Ascending aorta (tissue), 2 donors: Measurements from ENCODE around the gene KRT38. TPM values are rescaled to one million over a fixed set of nuclear protein-coding genes. Genes with fewer than 3 reads are reported as not detected.
"Not testable (repeated sequence)": the region's sequence is repeated elsewhere in the genome, so short reads cannot be mapped to it uniquely, and the experiment has no call there.

Experiments
- DNase-seq, 2 donors: peaks; one replicate each; pipeline ENCODE4 v3.0.0-alpha.2; 2019; ENCODE audit warnings: low spot score in 2 of 2
- H3K27ac ChIP-seq, 2 donors: fragments of 200-600 bp; sonication (generic); one replicate each; pipeline ENCODE4 v1.5.1; 2016 to 2017; ENCODE audit warnings: mild to moderate bottlenecking in 1 of 2
- H3K27me3 ChIP-seq: fragments of 200-600 bp; sonication (generic); one replicate; pipeline ENCODE4 v1.5.1; 2017
- H3K36me3 ChIP-seq, 2 donors: fragments of 200-600 bp; sonication (generic); one replicate each; pipeline ENCODE4 v1.5.1; 2016
- H3K4me1 ChIP-seq, 2 donors: fragments of 200-600 bp; sonication (generic); one replicate each; pipeline ENCODE4 v1.5.1; 2016 to 2017; ENCODE audit warnings: mild to moderate bottlenecking in 1 of 2
- H3K4me3 ChIP-seq, 2 donors: fragments of 200-600 bp; sonication (generic); one replicate each; pipeline ENCODE4 v1.5.1; 2016 to 2017; ENCODE audit warnings: mild to moderate bottlenecking in 1 of 2
- H3K9me3 ChIP-seq, 2 donors: fragments of 200-600 bp; sonication (generic); one replicate each; pipeline ENCODE4 v1.5.1; 2016
- intact Hi-C: fragments of 100-400 bp; cut with DNase I; formaldehyde crosslinking; loops from one replicate; pipeline ENCODE4 v1.15.1; 2023
- total RNA-seq: library from RNA; depleted of rRNA; stranded (reverse); fragments of >200 nt; gene quantifications from one replicate; pipeline ENCODE4 v1.1.0, GENCODE V29; 2016
- TF ChIP-seq, protein P1 (sequence below), 3 experiments: fragments of 200-600 bp in 2 of 3; fragments of 450-650 bp in 1 of 3; sonication (generic) in 2 of 3; IDR thresholded peaks; one replicate each; pipeline ENCODE4 v1.5.1; 2016 to 2019; ENCODE audit warnings: antibody characterized with exemption in 3 of 3, mild to moderate bottlenecking in 1 of 3, moderate library complexity in 1 of 3

Gene KRT38
- total RNA-seq, 1 donor from 2014 or later: not detected

- no peak for DNase-seq
- Histone ChIP-seq H3K4me1 (no peaks in the 10 kb centered on the region), H3K36me3 (no peaks in the 10 kb centered on the region), H3K4me3 (no peak overlapping the region), H3K9me3 (no peaks in the 10 kb centered on the region), H3K27me3 (no peaks in the 10 kb centered on the region), H3K27ac (no peak overlapping the region)
- TF ChIP-seq, protein P1, sequence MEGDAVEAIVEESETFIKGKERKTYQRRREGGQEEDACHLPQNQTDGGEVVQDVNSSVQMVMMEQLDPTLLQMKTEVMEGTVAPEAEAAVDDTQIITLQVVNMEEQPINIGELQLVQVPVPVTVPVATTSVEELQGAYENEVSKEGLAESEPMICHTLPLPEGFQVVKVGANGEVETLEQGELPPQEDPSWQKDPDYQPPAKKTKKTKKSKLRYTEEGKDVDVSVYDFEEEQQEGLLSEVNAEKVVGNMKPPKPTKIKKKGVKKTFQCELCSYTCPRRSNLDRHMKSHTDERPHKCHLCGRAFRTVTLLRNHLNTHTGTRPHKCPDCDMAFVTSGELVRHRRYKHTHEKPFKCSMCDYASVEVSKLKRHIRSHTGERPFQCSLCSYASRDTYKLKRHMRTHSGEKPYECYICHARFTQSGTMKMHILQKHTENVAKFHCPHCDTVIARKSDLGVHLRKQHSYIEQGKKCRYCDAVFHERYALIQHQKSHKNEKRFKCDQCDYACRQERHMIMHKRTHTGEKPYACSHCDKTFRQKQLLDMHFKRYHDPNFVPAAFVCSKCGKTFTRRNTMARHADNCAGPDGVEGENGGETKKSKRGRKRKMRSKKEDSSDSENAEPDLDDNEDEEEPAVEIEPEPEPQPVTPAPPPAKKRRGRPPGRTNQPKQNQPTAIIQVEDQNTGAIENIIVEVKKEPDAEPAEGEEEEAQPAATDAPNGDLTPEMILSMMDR (IDR thresholded peaks at IDR 0.05): no peak
- intact Hi-C loops: no loop called here
Measured at GRCh38 chr17:41429667-41430066, 11.1 kb downstream of the KRT38 start.

DNA sequence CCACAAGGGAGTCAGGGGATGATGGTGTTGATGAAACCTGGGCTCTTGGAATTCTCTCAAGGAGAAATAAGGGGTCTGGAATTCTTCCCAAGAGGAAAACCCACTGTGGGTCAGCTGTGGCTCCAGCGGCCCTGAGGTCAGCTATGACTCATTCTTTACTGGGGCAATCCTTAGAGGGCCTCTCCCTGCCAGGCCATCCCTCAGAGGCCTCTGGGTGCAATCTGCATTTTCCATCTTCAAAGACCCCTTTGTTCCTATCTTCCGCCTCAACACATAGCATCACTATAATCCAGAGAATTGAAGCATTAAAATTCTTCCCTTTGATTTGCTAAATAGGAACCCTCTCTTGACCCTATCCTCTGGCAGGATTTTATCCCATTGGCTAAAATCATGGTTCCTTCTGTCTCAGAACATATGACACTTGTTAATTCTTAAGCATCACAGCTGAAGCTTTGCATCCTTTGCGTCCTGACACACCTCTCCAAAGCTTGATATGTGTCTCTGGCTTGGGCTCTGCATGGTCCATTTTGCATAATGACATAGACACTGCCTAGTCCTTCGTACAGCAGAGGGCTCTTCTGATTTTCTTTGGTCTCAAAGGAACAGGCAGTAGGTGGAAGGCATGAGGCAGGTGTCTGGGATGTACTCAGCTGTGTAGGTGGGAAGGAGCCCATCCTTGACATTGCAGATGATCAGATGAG, 12.0 kb downstream of the KRT38 start:
- intact Hi-C loops: no loop called here
- no peak overlapping the region for H3K4me3 ChIP-seq
- no peaks in the 10 kb centered on the region for H3K36me3 ChIP-seq
- H3K9me3 ChIP-seq: no peaks in the 10 kb centered on the region
- no peaks in the 10 kb centered on the region for H3K27me3 ChIP-seq
- no peak for DNase-seq
- no peaks in the 10 kb centered on the region for H3K4me1 ChIP-seq
- H3K27ac ChIP-seq: no peak overlapping the region
- TF ChIP-seq, protein P1 (IDR thresholded peaks at IDR 0.05): no peak

DNA sequence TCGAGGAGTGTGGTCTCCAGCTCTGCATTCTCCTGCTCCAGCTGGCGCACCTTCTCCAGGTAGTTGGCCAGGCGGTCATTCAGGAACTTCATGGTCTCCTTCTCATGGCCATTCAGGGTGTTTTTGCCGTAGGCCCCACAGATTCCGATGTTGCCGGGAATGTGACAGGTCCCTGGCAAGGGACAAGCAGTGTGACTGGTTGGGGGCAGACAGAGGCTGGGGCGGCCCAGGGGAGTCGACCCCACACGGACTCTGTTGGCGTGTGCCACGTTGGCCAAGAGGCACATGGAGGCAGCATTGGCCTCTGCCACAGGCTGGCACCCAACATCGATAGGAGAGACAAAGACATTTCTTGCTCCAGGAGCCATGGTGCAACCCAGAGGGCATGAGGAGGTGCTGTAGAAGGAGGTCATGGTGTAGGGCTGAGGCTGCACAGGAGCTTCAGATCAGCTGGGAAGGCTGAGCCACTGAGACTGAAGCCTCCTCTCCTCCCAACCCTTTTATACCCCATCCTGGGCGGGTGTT, 16.6 kb downstream of the KRT38 start, which contains the start of gene KRT37:
Gene KRT37 (minus strand): TSS at position 475 of the 525 bp plus-strand sequence. CDS start 62 bp downstream, at position 413.
- H3K4me3 ChIP-seq: no peak within 1 kb of the TSS
- intact Hi-C loops: no loop called here
- TF ChIP-seq, protein P1 (IDR thresholded peaks at IDR 0.05): no peak
- H3K36me3 ChIP-seq: no peaks in the 10 kb centered on the region
- H3K27me3 ChIP-seq: no peaks in the 10 kb centered on the region
- no peak within 1 kb of the TSS for H3K27ac ChIP-seq
- DNase-seq: no peak
- H3K9me3 ChIP-seq: no peaks in the 10 kb centered on the region
- H3K4me1 ChIP-seq: no peaks in the 10 kb centered on the region

- H3K27me3 ChIP-seq, H3K36me3 ChIP-seq, H3K4me1 ChIP-seq, H3K9me3 ChIP-seq, intact Hi-C loops, H3K4me3 ChIP-seq, DNase-seq, H3K27ac ChIP-seq: not testable (repeated sequence)
Measured at GRCh38 chr17:41422586-41422985, 18.2 kb downstream of the KRT38 start.

- intact Hi-C loops: no loop called here
- TF ChIP-seq, protein P1 (IDR thresholded peaks at IDR 0.05): no peak
- H3K36me3 ChIP-seq: no peaks in the 10 kb centered on the region
- H3K4me3 ChIP-seq: no peak overlapping the region
- no peaks in the 10 kb centered on the region for H3K9me3 ChIP-seq
- peaks cover 0 to 2% of the 10 kb centered on the region in 2 donors for H3K4me1 ChIP-seq
- no peak for DNase-seq
- no peaks in the 10 kb centered on the region for H3K27me3 ChIP-seq
- H3K27ac ChIP-seq: no peak overlapping the region
Measured at GRCh38 chr17:41421617-41422016, 19.2 kb downstream of the KRT38 start.

DNA sequence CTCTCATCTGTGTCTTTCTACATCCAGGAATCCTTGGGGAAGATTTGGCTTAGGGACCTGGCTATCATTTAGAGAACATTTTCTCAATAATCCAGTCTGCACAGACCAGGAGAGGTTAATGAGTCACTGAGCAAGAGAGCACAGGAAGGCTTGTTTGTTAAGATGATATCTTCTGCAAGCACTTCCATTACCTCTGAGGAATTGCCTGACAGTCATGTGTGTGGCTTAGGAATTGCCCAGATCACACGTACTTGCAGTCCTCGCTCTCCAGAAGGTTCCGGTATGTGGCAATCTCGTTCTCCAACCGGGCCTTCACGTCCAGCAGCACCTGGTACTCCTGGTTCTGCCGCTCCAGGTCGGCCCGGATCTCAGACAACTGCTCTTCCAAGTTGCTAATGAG, 19.7 kb downstream of the KRT38 start:
- DNase-seq: no peak
- H3K27ac ChIP-seq: no peak overlapping the region
- H3K27me3 ChIP-seq: no peaks in the 10 kb centered on the region
- H3K4me3 ChIP-seq: no peak overlapping the region
- intact Hi-C loops: no loop called here
- peaks cover 0 to 7% of the 10 kb centered on the region in 2 donors for H3K4me1 ChIP-seq
- H3K36me3 ChIP-seq: no peaks in the 10 kb centered on the region
- H3K9me3 ChIP-seq: no peaks in the 10 kb centered on the region
- TF ChIP-seq, protein P1 (IDR thresholded peaks at IDR 0.05): no peak
